Activated CD4-positive, alpha-beta T cell treated with anti-CD3 and anti-CD28 coated beads for 36 hours (primary cell): Measurements from ENCODE around the gene MAD2L2. TPM values are rescaled to one million over a fixed set of nuclear protein-coding genes. Genes with fewer than 3 reads are reported as not detected.
A peak's percentile ranks its signal among the peaks of the same experiment; 100 is the strongest.

Experiments
- ATAC-seq: fragments of 200-7000 bp; cut with Tn5 transposase; one replicate; pipeline ENCODE4 v1.10.0; 2021; ENCODE audit warnings: mild to moderate bottlenecking, moderate library complexity
- CTCF ChIA-PET: fragments of 350-600 bp; sonication (Branson Sonifier 250); formaldehyde crosslinking; loops from one replicate; lab custom pipeline; 2021; ENCODE audit warnings: antibody characterized with exemption; lab: Charles Lee
- POLR2A ChIA-PET: fragments of 350-600 bp; sonication (Branson Sonifier 250); formaldehyde crosslinking; loops from one replicate; lab custom pipeline; 2021; ENCODE audit warnings: antibody characterized with exemption, inconsistent platforms; lab: Charles Lee
- DNase-seq: peaks from one replicate; pipeline ENCODE4 v3.0.0-alpha.2; 2020
- H3K27ac Mint-ChIP-seq: one replicate; pipeline ENCODE4 v1.8.0; 2021; ENCODE audit warnings: mixed read lengths
- H3K27me3 Mint-ChIP-seq: one replicate; pipeline ENCODE4 v1.8.0; 2021; ENCODE audit warnings: mixed read lengths
- H3K36me3 Mint-ChIP-seq: one replicate; pipeline ENCODE4 v1.8.0; 2021; ENCODE audit warnings: low read depth, mixed read lengths
- H3K4me1 Mint-ChIP-seq: one replicate; pipeline ENCODE4 v1.8.0; 2021; ENCODE audit warnings: mixed read lengths
- H3K4me3 Mint-ChIP-seq: one replicate; pipeline ENCODE4 v1.8.0; 2021; ENCODE audit warnings: mild to moderate bottlenecking, moderate library complexity, mixed read lengths
- H3K9me3 Mint-ChIP-seq: one replicate; pipeline ENCODE4 v1.8.0; 2021; ENCODE audit warnings: low read depth, mixed read lengths
- intact Hi-C, 2 experiments: fragments of 100-400 bp; cut with DNase I in 1 of 2; cut with micrococcal nuclease in 1 of 2; formaldehyde crosslinking; loops; one replicate each; pipeline versions ENCODE4 v1.14.2 to v1.15.1; 2022 to 2024; cut with DNase I, micrococcal nuclease
- total RNA-seq, 2 experiments: library from RNA; stranded (reverse); gene quantifications; one replicate each; pipeline ENCODE4 v1.2.3, GENCODE V29; 2021

Gene MAD2L2
- total RNA-seq, 2 experiments from 2014 or later: 70.4 to 71.5 TPM

DNA sequence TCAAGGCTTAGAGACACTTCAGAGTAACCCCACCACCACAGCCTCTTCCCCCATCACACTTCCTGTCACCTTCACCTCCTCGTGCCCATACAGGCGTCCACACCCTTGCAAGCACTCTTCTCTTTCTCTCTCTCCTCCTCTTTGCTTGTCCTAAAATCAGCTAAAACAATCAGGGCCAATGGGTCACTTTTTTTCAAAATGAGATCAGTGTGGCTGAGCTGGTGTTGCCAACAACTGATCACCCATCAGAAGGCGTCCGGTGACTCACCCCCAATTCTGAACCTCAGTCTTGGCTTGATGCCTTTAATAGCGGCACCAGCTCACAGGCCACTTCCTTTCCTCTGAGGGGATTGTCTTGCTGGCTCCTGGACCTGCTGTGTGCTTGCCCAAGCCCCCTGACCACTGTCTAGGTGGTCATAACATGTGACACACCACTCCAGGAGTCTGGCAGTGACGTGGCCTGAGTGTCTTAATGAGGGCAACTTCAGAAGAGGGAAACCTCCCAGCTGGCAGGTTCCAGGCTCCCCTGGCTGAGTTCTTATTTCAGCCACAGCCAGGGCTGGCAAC lies 12.2 kb upstream of the MAD2L2 start:
- H3K36me3 Mint-ChIP-seq: no peaks in the 10 kb centered on the region
- intact Hi-C loops: no loop called here
- no peak overlapping the region for H3K27ac Mint-ChIP-seq
- H3K4me3 Mint-ChIP-seq: no peak overlapping the region
- DNase-seq (peak; percentile 67), ATAC-seq (peak; percentile 86)
- ChIA-PET POLR2A (interaction anchor here (1.1 kb wide), 1 partner anchor 29 kb away, joined by 3 read pairs; the partner anchor contains the start of gene FBXO6), CTCF (interaction anchor here (0.8 to 1.0 kb wide), 3 partner anchors 10 to 42 kb away, joined by 3 to 4 read pairs (median 3); partner anchors contain the start of gene FBXO6)
- H3K9me3 Mint-ChIP-seq: no peaks in the 10 kb centered on the region
- H3K4me1 Mint-ChIP-seq: peaks cover 29% of the 10 kb centered on the region
- peaks cover 34% of the 10 kb centered on the region for H3K27me3 Mint-ChIP-seq

DNA sequence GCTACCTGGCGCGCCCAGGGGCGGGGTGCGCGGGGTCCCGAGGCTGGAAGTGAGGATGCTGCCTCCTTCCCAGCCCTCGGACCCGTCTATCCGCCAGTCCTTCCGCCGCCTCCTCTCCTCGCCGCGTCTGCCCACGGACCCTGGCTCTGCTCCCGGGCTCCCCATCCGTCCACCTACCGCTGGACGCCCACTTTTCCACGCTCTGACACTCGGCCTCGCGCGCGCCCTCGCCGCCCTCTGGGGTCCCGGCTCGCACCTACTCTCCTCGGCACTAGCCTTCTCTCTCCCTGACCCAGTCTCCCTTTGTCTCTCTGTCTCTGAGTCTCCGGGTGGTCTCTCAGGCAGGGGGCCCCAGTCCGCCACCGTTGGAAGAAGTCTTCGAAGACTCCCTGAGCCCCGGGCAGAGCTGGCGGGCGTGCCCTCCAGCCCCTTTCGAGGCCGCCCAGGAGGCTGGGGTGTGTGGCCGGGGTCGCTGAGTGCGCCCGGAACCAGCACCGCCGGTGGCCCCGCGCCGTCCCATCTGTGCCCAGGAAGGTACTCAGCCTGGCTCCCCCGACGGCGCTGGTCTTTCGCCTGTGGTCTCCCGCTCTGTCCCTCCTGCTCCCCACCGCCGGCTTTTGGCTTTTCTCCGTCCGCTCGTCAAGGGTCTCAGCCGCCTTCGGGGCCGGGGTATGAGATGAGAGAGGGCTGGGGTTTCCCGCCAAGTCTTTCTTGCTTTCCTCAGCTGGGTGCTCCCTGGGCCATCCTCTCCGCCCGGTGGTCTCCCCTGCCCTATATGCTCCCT lies 11.2 kb upstream of the MAD2L2 start:
- Mint-ChIP-seq H3K4me3 (peak overlapping the region; percentile 38), H3K27ac (no peak overlapping the region), H3K4me1 (peaks cover 24% of the 10 kb centered on the region), H3K27me3 (peaks cover 38% of the 10 kb centered on the region), H3K9me3 (no peaks in the 10 kb centered on the region), H3K36me3 (no peaks in the 10 kb centered on the region)
- POLR2A ChIA-PET: interaction anchor here (1.1 kb wide), 1 partner anchor 28 kb away, joined by 3 read pairs; the partner anchor contains the start of gene FBXO6
- ATAC-seq: no peak
- intact Hi-C loops: no loop called here
- DNase-seq: no peak
- CTCF ChIA-PET: interaction anchor here (0.6 kb wide), 1 partner anchor 44 kb away, joined by 3 read pairs; no protein-coding TSS in a partner anchor

DNA sequence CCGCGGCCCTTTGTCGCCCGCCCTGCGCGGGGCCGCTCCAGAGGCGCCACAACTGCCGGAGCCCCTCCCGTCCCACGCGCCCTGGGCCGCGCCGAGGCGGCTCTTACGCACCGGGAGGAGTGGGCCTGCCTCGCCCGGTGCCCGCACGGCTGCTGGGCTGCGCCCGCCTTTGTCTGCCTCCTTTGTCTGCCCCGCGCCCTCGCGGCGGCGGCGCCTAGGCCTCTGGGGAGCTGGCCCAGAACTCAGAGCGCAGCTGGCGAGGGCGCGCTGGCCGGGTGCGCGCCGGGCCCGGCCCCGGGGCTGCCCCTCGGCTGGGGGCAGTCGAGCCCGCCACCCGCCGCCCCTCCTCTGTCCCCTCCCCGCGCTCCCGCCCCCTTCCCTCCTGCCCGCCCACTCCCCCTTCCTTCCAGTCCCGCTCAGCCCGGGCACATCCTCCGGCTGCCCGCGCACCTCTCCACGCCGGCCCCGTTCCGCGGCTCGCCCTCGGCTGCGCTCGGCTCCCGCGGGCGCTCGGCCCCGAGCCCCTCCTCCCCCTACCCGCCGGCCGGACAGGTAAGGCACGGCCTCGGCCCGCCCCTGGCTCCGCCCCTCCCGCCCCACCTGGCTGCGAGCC lies 10.5 kb upstream of the MAD2L2 start, which contains the start of gene DRAXIN:
DRAXIN (plus strand) TSS at position 409 of the 613 bp plus-strand sequence. CDS start 14,549 bp downstream, outside the sequence.
- intact Hi-C loops: no loop called here
- peaks cover 24% of the 10 kb centered on the region for H3K4me1 Mint-ChIP-seq
- peak within 1 kb of the TSS; percentile 38 for H3K4me3 Mint-ChIP-seq
- no peak within 1 kb of the TSS for H3K27ac Mint-ChIP-seq
- H3K27me3 Mint-ChIP-seq: peaks cover 38% of the 10 kb centered on the region
- H3K36me3 Mint-ChIP-seq: no peaks in the 10 kb centered on the region
- peak; percentile 23 for DNase-seq
- no peaks in the 10 kb centered on the region for H3K9me3 Mint-ChIP-seq
- POLR2A ChIA-PET: no interaction called here
- peak; percentile 25 for ATAC-seq
- CTCF ChIA-PET: interaction anchor here (0.6 kb wide), 1 partner anchor 43 kb away, joined by 3 read pairs; no protein-coding TSS in a partner anchor

DNA sequence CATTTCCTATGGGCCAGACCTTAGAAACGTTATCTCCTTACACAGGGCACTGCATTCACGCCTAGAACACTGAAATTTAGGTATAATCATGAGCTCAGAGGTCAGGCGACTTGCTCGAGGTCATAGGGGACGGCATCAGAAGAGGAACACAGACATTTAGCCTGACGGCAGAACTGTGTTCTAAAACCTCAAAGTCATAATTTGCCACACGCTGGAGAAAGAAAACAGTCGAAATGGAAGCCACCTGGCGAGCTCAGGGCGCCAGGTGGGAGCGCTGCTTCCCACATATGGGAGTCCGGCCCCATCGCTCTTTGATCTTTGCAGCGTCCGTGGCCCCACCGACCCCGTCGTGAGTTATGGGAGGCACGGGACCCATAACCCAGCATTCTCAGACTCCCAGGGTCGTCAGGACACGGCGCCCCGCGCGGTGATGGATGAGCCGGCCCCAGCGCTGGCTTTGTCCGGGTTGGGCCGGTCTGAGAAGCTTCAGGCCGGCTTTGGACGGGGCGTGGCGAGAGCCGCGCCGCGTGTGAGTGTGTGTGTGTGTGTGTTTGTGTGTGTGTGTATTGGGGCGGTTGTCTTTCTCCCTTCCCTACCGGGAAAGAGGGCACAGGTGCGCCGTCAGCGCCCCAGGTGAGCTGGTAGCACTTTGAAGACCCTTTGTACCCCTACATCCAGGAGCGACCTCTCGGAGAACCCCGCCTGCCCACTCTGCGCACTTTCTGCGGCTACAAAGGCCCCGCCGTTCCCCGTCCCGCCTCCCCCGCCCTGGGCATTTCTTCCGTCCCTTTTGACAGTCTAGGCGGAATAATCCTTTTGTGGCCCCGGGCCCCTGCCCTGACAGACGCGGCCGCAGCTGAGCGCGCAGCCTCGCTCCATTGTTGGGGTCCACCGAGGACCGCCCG lies 9.7 kb upstream of the MAD2L2 start:
- DNase-seq (no peak), ATAC-seq (no peak)
- H3K27me3 Mint-ChIP-seq: peaks cover 38% of the 10 kb centered on the region
- POLR2A ChIA-PET: interaction anchor here (1.1 kb wide), 1 partner anchor 26 kb away, joined by 3 read pairs; the partner anchor contains the start of gene FBXO6
- H3K27ac Mint-ChIP-seq: no peak overlapping the region
- peaks cover 24% of the 10 kb centered on the region for H3K4me1 Mint-ChIP-seq
- no peak overlapping the region for H3K4me3 Mint-ChIP-seq
- no peaks in the 10 kb centered on the region for H3K9me3 Mint-ChIP-seq
- no peaks in the 10 kb centered on the region for H3K36me3 Mint-ChIP-seq
- CTCF ChIA-PET: no interaction called here
- intact Hi-C loops: no loop called here

DNA sequence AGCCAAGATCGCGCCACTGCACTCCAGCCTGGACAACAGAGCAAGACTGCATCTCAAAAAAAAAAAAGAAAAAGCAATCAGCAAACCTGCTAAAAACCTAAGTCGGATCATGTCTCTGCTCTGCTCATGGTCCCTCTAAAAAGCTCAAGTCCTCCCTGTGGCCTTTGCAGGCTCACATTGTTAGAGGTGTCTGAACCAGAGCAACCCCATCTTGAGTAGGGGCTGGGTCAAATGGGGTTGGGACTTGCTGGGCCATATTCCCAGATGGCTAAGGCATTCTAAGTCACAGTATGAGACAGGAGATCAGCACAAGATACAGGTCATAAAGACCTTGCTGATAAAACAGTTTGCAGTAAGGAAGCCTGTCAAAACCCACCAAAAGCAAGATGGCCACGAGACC lies 7.6 kb upstream of the MAD2L2 start:
- ATAC-seq (no peak), DNase-seq (no peak)
- CTCF ChIA-PET: interaction anchor here (2.1 kb wide), 1 partner anchor 9 kb away, joined by 6 read pairs; no protein-coding TSS in a partner anchor
- Mint-ChIP-seq H3K27me3 (peaks cover 33% of the 10 kb centered on the region), H3K4me3 (no peak overlapping the region), H3K36me3 (no peaks in the 10 kb centered on the region), H3K4me1 (peaks cover 20% of the 10 kb centered on the region), H3K27ac (no peak overlapping the region), H3K9me3 (no peaks in the 10 kb centered on the region)
- intact Hi-C loops: no loop called here
- POLR2A ChIA-PET: no interaction called here

DNA sequence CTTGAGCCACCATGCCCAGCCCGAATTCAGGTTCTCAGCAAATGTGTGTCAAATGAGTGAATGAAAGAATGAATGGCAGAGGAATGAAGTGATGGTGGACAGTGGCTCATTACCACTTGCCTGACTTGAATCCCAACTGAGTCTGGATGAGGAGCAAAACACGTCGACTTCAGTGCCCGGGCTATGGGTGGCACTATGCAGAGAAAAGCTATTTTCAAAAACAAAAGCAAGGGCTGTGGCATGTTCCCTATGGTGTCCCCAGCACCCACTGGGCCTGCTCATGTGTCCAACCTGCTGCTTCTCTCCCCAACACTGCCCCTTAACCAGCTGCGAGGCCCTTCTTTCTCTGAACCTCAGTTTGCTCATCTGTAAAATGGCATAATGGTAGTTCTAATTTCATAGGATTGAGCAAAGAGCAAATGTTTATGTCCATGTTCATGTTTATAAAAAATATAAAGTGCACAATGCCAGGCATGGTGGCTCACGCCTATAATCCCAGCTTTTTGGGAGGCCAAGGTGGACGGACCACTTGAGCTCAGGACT lies 4.3 kb upstream of the MAD2L2 start:
- POLR2A ChIA-PET: no interaction called here

DNA sequence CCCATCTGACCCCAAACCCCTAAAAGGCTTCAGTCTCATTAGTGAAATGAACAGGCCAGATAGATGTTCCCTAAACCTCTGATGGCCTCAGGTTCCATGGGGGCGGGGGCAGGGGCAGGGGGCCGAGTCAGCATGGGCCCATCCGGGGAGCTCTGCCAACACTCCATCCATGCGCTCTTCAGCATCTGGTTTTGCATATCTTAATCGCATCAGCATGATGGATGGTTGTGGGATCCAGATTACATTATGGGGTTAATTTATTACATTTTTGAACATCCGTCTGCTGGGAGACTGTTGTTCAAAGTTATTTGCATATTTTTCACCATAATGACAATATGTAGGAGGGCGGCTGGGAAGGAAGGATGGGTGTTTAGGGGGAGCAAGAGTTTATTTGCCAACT lies 3.1 kb upstream of the MAD2L2 start:
- Mint-ChIP-seq H3K27ac (no peak overlapping the region), H3K9me3 (no peaks in the 10 kb centered on the region), H3K4me3 (no peak overlapping the region), H3K27me3 (peaks cover 9% of the 10 kb centered on the region), H3K4me1 (peaks cover 9% of the 10 kb centered on the region), H3K36me3 (peaks cover 2% of the 10 kb centered on the region)
- intact Hi-C loops: loop anchor here (5.0 kb wide), 2 partner anchors 48 to 1772 kb away; partner anchors contain the start of gene CTNNBIP1 (in 1 of the 2)
- POLR2A ChIA-PET: no interaction called here
- CTCF ChIA-PET: no interaction called here
- ATAC-seq (no peak), DNase-seq (no peak)

More for the DNA sequence above, 4.3 kb upstream of the MAD2L2 start:
- Mint-ChIP-seq H3K27ac (no peak overlapping the region), H3K9me3 (no peaks in the 10 kb centered on the region), H3K27me3 (peaks cover 16% of the 10 kb centered on the region), H3K4me1 (peaks cover 6% of the 10 kb centered on the region), H3K36me3 (no peaks in the 10 kb centered on the region), H3K4me3 (no peak overlapping the region)
- DNase-seq: no peak
- intact Hi-C loops: no loop called here
- ATAC-seq: no peak
- CTCF ChIA-PET: interaction anchor here (0.6 to 1.3 kb wide), 4 partner anchors 22 to 1190 kb away, joined by 3 to 4 read pairs (median 4); no protein-coding TSS in a partner anchor

DNA sequence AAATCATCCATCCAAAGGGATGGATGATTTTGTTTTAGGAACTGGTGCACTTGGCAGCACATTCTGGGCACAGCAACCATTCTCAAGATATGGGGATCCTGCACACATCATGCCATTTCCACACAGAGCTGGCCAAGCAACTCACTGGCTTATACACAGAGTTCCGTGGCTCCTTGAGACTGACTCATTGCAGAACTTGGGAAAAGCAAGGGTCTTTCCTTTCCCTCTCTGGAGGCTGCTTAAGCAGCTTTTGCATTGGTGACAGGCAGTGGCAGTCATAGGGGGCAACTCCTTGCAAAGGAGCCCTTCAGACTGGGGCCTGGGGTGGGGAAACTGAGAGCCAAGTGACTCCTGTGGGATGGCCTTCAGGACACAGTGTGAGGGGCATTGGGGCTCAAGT lies 1.9 kb upstream of the MAD2L2 start:
- peaks cover 9% of the 10 kb centered on the region for H3K4me1 Mint-ChIP-seq
- no peak overlapping the region for H3K4me3 Mint-ChIP-seq
- no peak overlapping the region for H3K27ac Mint-ChIP-seq
- DNase-seq (no peak), ATAC-seq (no peak)
- H3K9me3 Mint-ChIP-seq: no peaks in the 10 kb centered on the region
- POLR2A ChIA-PET: interaction anchor here (0.6 to 1.9 kb wide), 2 partner anchors 35 to 226 kb away, joined by 4 to 10 read pairs; no protein-coding TSS in a partner anchor
- intact Hi-C loops: loop anchor here (5.0 kb wide), 2 partner anchors 50 to 1770 kb away; partner anchors contain the start of gene CTNNBIP1 (in 1 of the 2)
- peaks cover 2% of the 10 kb centered on the region for H3K27me3 Mint-ChIP-seq
- CTCF ChIA-PET: interaction anchor here (0.5 to 2.8 kb wide), 7 partner anchors 10 to 1184 kb away, joined by 3 to 12 read pairs (median 3); no protein-coding TSS in a partner anchor
- H3K36me3 Mint-ChIP-seq: peaks cover 2% of the 10 kb centered on the region

DNA sequence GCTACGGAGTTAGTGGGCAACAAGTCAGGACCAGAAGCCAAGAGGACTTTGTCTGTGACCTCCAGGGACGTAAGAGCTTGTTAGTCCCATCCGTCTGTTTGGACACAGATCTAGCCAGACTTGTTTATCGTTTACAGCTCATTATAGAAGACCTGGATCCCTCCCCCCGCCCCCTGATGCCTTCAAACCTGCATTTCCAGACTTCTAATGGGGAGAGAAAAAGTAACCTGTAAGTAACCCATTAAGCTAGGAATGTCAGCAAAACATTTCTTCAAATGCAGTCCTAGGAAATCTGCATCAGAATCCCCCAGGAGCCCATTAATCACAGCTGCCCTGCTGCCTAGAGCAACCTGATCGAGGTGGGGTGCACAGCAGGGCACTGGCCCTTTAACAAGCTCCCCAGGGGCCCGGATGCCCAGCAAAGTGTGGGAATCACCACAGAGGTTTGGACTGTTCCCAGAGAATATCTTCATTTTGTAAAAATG lies 1.4 kb upstream of the MAD2L2 start:
- no peaks in the 10 kb centered on the region for H3K27me3 Mint-ChIP-seq
- H3K4me1 Mint-ChIP-seq: peaks cover 9% of the 10 kb centered on the region

More for the DNA sequence above, 1.4 kb upstream of the MAD2L2 start:
- ATAC-seq: no peak
- Mint-ChIP-seq H3K9me3 (no peaks in the 10 kb centered on the region), H3K36me3 (peaks cover 2% of the 10 kb centered on the region), H3K4me3 (no peak overlapping the region), H3K27ac (no peak overlapping the region)
- POLR2A ChIA-PET: interaction anchor here (1.9 kb wide), 1 partner anchor 226 kb away, joined by 10 read pairs; no protein-coding TSS in a partner anchor
- intact Hi-C loops: loop anchor here (5.0 kb wide), 2 partner anchors 50 to 1770 kb away; partner anchors contain the start of gene CTNNBIP1 (in 1 of the 2)
- DNase-seq: no peak
- CTCF ChIA-PET: interaction anchor here (0.5 to 2.8 kb wide), 12 partner anchors 10 to 1187 kb away, joined by 3 to 12 read pairs (median 4); partner anchors contain the start of gene FBXO6
